Colonic mucosa (tissue), 4 donors: ENCODE data around the gene MSL2. TPM values are rescaled to one million over a fixed set of nuclear protein-coding genes. Genes with fewer than 3 reads are reported as not detected.
"Not testable (repeated sequence)": the region's sequence is repeated elsewhere in the genome, so short reads cannot be mapped to it uniquely, and the experiment has no call there.

Experiments
- DNase-seq: peaks from one replicate; pipeline ENCODE4 v3.0.0-alpha.2; 2020
- H3K27ac ChIP-seq: fragments of 200-600 bp; one replicate; pipeline ENCODE4 v1.8.0; 2021
- H3K27me3 ChIP-seq: fragments of 200-600 bp; one replicate; pipeline ENCODE4 v1.8.0; 2021
- H3K36me3 ChIP-seq: fragments of 200-600 bp; one replicate; pipeline ENCODE4 v1.8.0; 2021
- H3K4me1 ChIP-seq: fragments of 200-600 bp; one replicate; pipeline ENCODE4 v1.8.0; 2021; ENCODE audit warnings: mild to moderate bottlenecking
- H3K4me3 ChIP-seq: fragments of 200-600 bp; one replicate; pipeline ENCODE4 v1.8.0; 2021
- H3K9ac ChIP-seq, 2 donors: one replicate each; pipeline ENCODE4 v1.7.0; 2013; ENCODE audit warnings: control low read depth in 2 of 2, low read depth in 2 of 2, low read length in 2 of 2
- H3K9me3 ChIP-seq: fragments of 200-600 bp; one replicate; pipeline ENCODE4 v1.8.0; 2021
- intact Hi-C: fragments of 100-400 bp; cut with DNase I; formaldehyde crosslinking; loops from one replicate; pipeline ENCODE4 v1.14.1; 2022
- total RNA-seq, 2 donors: library from RNA; stranded (reverse); fragmentation: NEBNext Ultra II Directional in 1 of 2; extraction: Animal tissue kit (Norgen Biotek cat#: 25700) in 1 of 2; gene quantifications; one replicate each; pipeline ENCODE4 v1.2.1, GENCODE V29; 2021
- TF ChIP-seq, protein P1 (sequence below): fragments of 200-600 bp; IDR thresholded peaks from one replicate; pipeline ENCODE4 v1.8.0; 2022; ENCODE audit warnings: antibody characterized with exemption, mild to moderate bottlenecking
- donor health status: healthy.
- donor health status: DM: no; HTN: no; CAD: no.
- donor health status: DM: no; HTN: no; CAD: no.

Gene MSL2
- total RNA-seq, 2 donors from 2014 or later = 23.5 to 31.0 TPM

DNA sequence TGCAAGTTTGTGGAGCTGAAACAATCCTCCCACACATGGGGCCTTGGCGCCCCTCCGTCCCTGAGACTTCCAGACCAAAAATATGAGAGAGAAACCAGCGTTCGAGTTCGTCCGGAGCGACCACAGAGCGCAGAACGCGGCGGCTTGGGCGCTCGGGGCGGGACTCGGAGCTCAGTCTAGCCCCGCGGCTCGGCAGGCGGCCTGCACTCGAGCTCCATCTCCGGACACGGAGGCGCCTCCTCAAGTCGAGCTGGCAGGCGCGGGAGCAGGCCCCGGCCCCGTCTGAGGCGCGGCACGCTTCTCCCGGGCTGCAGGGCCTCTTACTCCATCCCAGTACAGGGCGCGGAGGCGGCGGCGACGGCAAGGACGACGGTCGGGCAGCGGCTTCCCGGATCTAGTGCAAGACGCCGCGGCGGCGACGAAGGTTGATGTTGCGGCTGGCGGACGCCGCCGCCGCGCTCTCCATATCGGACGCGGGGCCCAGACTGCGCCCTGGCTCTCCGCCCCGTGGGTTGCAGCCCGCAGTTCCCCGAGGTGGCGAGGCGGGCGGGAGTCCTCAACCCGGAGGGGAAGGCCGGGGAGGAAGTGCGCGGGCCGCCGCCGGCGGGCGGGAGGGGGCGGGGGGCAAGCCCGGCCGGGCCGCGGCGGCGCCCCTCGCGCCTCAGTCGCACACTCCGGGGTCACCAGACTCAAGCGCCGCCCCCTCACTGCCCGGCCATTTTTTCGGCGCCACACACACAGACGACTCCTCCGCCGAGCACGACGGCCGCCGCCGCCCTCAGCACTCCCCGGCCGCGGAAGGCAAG, 674 bp downstream of the MSL2 start:
- TF ChIP-seq, protein P1, sequence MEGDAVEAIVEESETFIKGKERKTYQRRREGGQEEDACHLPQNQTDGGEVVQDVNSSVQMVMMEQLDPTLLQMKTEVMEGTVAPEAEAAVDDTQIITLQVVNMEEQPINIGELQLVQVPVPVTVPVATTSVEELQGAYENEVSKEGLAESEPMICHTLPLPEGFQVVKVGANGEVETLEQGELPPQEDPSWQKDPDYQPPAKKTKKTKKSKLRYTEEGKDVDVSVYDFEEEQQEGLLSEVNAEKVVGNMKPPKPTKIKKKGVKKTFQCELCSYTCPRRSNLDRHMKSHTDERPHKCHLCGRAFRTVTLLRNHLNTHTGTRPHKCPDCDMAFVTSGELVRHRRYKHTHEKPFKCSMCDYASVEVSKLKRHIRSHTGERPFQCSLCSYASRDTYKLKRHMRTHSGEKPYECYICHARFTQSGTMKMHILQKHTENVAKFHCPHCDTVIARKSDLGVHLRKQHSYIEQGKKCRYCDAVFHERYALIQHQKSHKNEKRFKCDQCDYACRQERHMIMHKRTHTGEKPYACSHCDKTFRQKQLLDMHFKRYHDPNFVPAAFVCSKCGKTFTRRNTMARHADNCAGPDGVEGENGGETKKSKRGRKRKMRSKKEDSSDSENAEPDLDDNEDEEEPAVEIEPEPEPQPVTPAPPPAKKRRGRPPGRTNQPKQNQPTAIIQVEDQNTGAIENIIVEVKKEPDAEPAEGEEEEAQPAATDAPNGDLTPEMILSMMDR = no peak
- peak overlapping the region; percentile 72 for H3K4me3 ChIP-seq
- H3K9me3 ChIP-seq = no peaks in the 10 kb centered on the region
- peak; percentile 59 for DNase-seq
- H3K27me3 ChIP-seq = no peaks in the 10 kb centered on the region
- peak overlapping the region; percentile 98 for H3K27ac ChIP-seq
- H3K4me1 ChIP-seq = peaks cover 7% of the 10 kb centered on the region
- intact Hi-C loops = loop anchor here (5.0 kb wide), 1 partner anchor 557 kb away; the partner anchor contains the start of gene STAG1
- H3K9ac ChIP-seq = peak overlapping the region; percentile 88 to 91
- H3K36me3 ChIP-seq = no peaks in the 10 kb centered on the region

GRCh38 chr3:136194409-136195257, 1.5 kb downstream of the MSL2 start:
- H3K9ac ChIP-seq = peak overlapping the region; percentile 88 to 91
- TF ChIP-seq, protein P1 = no peak
- no peaks in the 10 kb centered on the region for H3K27me3 ChIP-seq
- H3K27ac ChIP-seq = peak overlapping the region; percentile 98
- no peaks in the 10 kb centered on the region for H3K9me3 ChIP-seq
- H3K36me3 ChIP-seq = no peaks in the 10 kb centered on the region
- DNase-seq = peak; percentile 57
- intact Hi-C loops = loop anchor here (5.0 kb wide), 2 partner anchors 58 to 558 kb away; partner anchors contain the start of genes PCCB and STAG1
- peak overlapping the region; percentile 72 for H3K4me3 ChIP-seq
- peaks cover 7% of the 10 kb centered on the region for H3K4me1 ChIP-seq

DNA sequence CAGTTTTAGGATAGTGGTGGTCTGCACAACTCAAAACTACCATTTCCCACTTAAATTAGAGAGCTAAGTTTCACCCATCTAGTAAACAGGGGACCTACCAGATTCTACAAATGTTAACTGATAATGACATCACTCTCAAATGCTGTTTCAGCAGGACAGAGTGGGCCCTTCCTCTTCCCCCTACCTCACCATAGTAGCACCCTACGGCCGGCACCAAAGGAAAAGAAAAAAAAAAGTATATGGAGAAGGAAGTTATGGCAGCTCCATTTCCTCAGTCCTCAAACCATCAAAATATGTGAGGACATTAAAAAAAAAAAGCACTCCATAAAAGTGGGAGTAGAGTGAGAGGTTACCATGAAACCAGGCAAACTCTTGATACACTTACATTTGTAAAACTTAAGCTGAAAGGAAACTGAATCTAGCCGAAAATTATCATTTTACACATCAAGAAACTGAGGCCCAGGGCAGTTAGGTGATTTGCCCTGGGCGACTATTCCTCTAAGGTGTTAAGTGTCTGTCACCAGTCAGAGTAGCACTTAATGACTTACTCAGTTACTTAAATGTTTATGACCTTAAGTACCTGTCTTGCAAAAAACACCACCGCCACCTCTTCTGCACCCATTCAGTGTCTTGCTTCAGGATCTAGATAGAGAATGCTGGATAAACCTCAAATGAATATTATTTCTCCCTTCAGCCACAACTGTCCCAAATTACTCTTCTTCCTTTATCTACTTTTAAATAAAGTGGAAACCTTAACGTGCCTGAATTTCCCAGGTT, 2.7 kb downstream of the MSL2 start:
- H3K4me3 ChIP-seq = peak overlapping the region; percentile 72
- peak overlapping the region; percentile 28 to 91 for H3K9ac ChIP-seq
- peaks cover 7% of the 10 kb centered on the region for H3K4me1 ChIP-seq
- no peaks in the 10 kb centered on the region for H3K9me3 ChIP-seq
- TF ChIP-seq, protein P1 = no peak
- no peaks in the 10 kb centered on the region for H3K27me3 ChIP-seq
- intact Hi-C loops = loop anchor here (5.0 kb wide), 1 partner anchor 59 kb away; the partner anchor contains the start of gene PCCB
- H3K27ac ChIP-seq = peak overlapping the region; percentile 98
- H3K36me3 ChIP-seq = no peaks in the 10 kb centered on the region
- DNase-seq = no peak

GRCh38 chr3:136192831-136193230, 3.3 kb downstream of the MSL2 start:
- no peaks in the 10 kb centered on the region for H3K36me3 ChIP-seq
- peak overlapping the region; percentile 98 for H3K27ac ChIP-seq
- H3K4me3 ChIP-seq = peak overlapping the region; percentile 72
- no peak for DNase-seq
- no peaks in the 10 kb centered on the region for H3K9me3 ChIP-seq
- H3K27me3 ChIP-seq = no peaks in the 10 kb centered on the region
- H3K4me1 ChIP-seq = peaks cover 8% of the 10 kb centered on the region
- intact Hi-C loops = loop anchor here (5.0 kb wide), 1 partner anchor 59 kb away; the partner anchor contains the start of gene PCCB
- peak overlapping the region in 1 of 2 donors; percentile 91 for H3K9ac ChIP-seq
- TF ChIP-seq, protein P1 = no peak

DNA sequence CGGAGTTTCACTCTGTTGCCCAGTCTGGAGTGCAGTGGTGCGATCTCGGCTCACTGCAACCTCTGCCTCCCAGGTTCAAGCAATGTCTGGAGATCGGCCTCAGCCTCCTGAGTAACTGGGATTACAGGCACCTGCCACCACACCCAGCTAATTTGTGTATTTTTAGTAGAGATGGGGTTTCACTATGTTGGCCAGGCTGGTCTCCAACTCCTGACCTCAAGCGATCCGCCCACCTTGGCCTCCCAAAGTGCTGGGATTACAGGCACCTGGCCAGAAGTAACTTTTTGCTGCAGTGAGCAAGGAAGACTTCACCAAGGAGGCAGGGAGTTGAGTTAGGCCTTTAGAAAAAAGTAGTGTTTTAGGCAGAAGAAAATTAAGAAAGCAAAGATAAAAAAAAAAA, 3.9 kb downstream of the MSL2 start:
- intact Hi-C loops = loop anchor here (5.0 kb wide), 1 partner anchor 60 kb away; the partner anchor contains the start of gene PCCB
- Histone ChIP-seq H3K9ac (peak overlapping the region; percentile 13 to 91), H3K4me3 (peak overlapping the region; percentile 72)
- H3K36me3 ChIP-seq, H3K4me1 ChIP-seq, H3K27me3 ChIP-seq, H3K9me3 ChIP-seq, H3K27ac ChIP-seq: not testable (repeated sequence)
- peak; percentile 34 for DNase-seq
